HFF-Myc (cell line): ENCODE measurements around the gene SCT.

Source experiments
- DNase-seq: peaks from one replicate; pipeline ENCODE4 v3.0.0-alpha.2; 2011; ENCODE audit warnings: low read depth; ENCODE audit errors: extremely low read depth
- H3K4me3 ChIP-seq: replicated peaks from 2 replicates; pipeline ENCODE4 v1.5.1; 2011; ENCODE audit warnings: low read depth, mild to moderate bottlenecking, control low read depth, low read length
- TF ChIP-seq, protein P1 (sequence below): IDR thresholded peaks from 2 replicates; pipeline ENCODE4 v1.5.1; 2012; ENCODE audit warnings: mild to moderate bottlenecking, low read depth, low read length, control low read depth; ENCODE audit errors: missing control alignments

Gene SCT

DNA sequence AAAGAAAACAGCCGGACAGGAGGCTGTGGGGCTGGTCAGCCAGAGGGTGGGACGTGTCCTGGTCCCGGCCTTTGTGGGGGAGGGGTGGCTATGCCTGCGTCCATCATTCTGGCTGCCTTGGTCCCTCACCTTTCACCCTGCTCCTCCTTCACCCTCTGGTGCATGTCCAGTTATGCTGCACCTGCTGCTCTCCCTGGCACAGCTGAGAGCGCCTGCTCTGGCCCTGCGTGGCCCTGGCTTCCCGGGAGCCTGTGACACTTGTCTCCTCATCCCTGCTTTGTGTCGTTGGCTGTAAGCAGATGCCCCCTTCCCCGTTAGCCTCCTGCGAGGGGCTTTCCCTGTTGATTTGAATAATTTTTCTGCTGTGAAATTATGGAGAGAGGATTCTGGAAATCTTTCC is 34.1 kb downstream of the SCT start:
- no peak overlapping the region for H3K4me3 ChIP-seq
- no peak for DNase-seq
- TF ChIP-seq, protein P1, sequence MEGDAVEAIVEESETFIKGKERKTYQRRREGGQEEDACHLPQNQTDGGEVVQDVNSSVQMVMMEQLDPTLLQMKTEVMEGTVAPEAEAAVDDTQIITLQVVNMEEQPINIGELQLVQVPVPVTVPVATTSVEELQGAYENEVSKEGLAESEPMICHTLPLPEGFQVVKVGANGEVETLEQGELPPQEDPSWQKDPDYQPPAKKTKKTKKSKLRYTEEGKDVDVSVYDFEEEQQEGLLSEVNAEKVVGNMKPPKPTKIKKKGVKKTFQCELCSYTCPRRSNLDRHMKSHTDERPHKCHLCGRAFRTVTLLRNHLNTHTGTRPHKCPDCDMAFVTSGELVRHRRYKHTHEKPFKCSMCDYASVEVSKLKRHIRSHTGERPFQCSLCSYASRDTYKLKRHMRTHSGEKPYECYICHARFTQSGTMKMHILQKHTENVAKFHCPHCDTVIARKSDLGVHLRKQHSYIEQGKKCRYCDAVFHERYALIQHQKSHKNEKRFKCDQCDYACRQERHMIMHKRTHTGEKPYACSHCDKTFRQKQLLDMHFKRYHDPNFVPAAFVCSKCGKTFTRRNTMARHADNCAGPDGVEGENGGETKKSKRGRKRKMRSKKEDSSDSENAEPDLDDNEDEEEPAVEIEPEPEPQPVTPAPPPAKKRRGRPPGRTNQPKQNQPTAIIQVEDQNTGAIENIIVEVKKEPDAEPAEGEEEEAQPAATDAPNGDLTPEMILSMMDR: no peak

DNA sequence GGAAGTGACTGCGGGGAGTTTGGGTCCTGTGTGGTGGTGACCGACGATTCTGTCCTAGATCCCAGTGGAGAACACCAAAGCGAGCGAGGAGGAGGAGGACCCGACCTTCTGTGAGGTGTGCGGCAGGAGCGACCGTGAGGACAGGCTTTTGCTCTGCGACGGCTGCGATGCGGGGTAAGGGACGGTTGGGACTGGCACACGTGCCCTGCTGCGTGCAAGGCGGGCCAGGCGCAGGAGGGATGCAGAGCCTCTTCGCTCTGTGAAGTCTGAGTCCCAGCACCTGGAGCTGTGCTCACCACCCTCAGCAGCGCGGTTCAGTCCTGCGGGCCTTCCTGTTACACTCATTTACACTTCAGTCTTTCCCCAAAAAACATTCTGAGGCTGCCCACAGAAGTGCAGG is 34.5 kb downstream of the SCT start:
- TF ChIP-seq, protein P1: no peak
- no peak overlapping the region for H3K4me3 ChIP-seq
- DNase-seq: no peak

DNA sequence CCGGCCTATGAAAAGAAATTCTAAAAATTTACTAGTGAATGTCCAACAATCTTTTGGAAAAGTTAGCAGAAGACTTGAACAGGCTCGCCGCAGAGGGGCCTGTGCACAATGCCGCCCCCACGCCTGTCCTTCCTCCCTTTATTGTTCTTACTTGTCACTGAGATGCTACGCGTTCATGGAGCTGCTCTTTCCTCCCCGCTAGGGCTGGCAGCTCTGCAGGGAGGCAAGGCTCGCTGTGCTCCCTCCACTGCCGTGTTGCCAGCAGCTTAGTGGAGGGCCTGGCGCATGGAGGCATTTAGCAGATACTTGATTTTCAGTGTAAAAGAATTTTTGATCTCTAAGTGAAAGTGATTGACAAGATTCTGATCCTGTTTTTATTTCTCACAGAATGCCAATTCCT is 36.0 kb downstream of the SCT start:
- TF ChIP-seq, protein P1: no peak
- DNase-seq: no peak
- H3K4me3 ChIP-seq: no peak overlapping the region

DNA sequence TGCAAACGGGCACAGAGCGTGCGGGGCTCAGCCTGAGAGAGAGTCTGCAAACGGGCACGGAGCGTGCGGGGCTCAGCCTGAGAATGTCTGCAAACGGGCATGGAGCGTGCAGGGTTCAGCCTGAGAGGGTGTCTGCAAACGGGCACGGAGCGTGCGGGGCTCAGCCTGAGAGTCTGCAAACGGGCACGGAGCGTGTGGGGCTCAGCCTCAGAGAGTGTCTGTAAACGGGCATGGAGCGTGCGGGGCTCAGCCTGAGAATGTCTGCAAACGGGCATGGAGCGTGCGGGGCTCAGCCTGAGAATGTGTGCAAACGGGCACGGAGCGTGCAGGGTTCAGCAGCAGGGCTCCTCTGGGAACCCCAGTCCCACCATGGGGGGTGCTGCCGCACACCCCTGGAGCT is 37.2 kb downstream of the SCT start:
- TF ChIP-seq, protein P1: no peak
- DNase-seq: no peak
- H3K4me3 ChIP-seq: no peak overlapping the region

DNA sequence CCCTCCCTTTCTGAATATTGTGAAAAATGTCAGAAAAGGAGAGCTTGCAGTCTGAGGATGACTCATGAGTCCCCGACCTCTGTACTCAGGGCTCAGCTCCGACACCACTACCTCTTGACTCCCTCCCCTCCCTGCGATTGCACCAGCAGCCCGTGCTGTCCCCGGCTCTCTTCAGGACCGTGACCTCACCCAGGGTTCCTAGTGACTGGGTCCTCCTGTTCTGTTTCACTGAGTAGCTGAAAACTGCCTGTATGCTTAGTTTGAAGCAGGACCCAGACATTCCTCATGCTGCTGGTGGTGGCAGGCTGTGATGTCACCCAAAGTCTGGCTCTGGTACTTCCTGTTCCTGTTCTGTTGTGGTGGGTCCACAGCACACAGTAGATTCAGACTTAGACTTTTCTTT is 39.0 kb downstream of the SCT start:
- DNase-seq: no peak
- no peak overlapping the region for H3K4me3 ChIP-seq
- TF ChIP-seq, protein P1: no peak

DNA sequence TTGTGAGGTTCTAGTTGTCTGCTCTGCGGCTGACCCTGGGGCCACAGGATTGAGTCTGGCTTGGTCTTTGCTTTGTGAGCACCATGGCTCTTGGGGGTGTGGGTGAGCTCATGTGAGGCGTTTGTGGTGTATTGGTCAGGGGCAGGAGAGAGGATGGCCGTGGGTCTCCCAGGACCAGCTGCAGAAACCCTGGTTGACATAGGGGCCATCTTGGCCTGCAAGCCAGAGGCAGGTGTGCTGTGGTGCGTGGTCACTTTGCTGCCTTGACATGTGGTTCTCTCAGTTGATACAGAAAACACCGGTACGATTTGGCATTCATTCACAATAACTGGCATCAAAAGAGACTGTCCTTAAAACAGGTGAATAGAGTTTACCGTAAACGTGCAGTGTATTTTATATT is 39.4 kb downstream of the SCT start:
- TF ChIP-seq, protein P1: no peak
- DNase-seq: no peak
- H3K4me3 ChIP-seq: no peak overlapping the region

DNA sequence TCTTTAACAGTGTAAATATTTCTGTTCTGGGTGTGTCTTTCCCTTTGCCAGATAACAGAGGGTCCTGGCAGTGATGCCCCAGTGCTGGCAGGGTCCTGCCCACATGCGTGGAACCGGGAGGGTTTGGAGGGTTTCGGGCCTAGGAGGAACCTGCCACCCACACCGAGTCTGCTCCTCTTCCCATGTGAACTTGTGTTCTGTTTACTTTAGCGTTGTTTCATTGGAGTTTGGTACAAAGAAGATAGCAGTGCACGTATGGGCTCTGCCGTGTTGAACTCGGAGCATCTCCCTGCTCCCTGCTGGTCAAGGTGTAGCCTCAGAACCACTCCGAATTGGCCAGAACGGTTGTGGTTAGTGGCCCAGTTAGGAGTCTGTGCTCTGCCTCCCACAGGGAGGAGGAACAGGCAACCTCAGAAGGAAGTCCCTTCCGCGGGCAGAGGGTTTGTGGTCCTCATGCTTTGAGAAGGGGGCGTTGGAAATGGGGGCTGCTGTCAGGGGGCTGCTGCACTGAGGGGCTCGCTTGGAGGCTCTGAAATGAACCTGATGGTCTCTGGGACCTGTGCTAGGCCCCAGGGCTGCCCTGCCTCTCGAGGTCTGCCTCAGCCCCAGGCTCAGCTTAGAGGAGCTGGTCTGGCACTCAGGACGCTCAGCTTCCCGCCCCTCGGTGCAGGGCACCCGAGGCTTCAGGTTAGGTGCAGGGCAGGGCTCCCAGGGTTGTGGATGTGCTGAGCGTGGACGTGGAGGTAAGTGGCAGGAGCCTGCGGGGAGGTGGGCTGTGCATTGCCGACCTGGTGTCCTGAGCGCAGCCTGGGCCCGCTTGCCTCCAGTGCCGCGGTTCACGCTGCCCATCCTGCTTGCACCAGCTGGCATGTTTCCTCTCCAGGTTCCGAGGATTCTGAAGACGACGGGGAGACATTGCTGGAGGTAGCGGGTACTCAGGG is 40.3 kb downstream of the SCT start:
- H3K4me3 ChIP-seq: no peak overlapping the region
- DNase-seq: no peak
- TF ChIP-seq, protein P1: no peak
